DMS 273 (cell line): ENCODE results near the gene SPINDOC.

Source experiments
- DNase-seq: peaks from one replicate; lab custom pipeline; 2025; ENCODE audit not compliant: unreplicated experiment; lab: John Stamatoyannopoulos, UW

Gene SPINDOC

GRCh38 chr11:63876616-63877015, 63.4 kb downstream of the SPINDOC start:
- DNase-seq = no peak
